ENCODE results near the gene RABGAP1.
"Not testable (repeated sequence)": the region's sequence is repeated elsewhere in the genome, so short reads cannot be mapped to it uniquely, and the experiment has no call there.

RABGAP1 gene

DNA sequence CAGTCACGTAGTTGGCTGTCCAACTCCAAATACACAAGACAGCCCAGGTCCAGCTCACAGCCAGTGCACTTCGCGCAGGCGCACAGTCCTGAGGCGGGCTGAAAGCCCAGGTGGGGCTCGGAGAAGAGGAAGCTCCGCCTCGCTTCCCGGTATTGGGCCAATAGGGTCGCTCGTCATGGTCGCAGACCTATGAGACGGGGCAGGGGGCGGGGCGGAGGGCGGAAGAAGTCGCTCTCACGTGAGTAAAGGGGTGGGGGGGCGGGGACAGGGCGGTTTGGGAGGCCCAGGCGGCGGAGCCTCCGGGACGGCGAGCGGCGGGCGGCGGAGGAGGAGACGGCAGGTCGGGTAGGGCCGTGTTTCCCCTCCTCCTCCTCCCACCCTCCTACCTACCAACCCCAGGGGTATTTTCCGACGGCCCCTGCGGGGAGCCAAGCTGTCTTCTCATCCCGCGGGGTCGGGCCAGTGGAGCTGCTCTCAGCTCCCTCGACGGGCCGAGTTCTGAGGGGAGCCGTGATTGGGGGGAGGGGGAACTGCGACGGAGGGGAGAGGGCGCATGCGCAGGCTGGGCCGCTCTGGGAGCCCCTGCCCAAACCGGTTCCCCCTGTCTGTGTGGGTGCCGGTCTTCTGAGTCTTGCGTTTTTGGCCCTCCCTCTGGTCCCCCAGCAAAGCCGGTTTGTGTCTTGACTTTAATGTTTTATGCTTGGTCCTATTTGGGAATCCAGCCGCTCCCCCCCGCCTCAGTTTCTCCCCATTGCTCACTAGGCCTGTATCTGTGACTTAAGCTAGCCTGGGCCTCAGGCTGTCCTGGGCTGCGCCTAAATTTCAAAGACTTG is at the start of gene RABGAP1:
Gene RABGAP1, plus strand, starts transcription at position 272 of the 833 bp plus-strand sequence. CDS start 16,040 bp downstream, outside the sequence.
- DNase-seq = peak; percentile 97

DNA sequence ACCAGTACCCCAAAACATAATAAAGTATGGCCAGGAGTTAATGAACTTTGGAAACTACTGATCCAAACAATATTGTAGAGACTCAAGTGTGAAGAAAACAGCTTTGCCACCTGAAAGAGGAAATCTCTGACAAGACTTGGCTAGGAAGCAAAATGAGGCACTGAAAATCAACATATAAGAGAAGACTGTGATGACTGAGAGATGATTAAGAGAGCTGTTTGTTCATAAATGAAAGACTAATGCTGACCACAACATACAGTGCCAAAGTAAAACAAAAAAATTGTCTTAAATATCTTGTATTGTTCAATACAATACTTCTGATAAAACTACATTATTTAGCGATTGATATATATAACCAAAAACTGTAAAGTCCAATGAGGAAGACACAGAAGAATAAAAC is 42.9 kb upstream of the RABGAP1 start:
- no peak for DNase-seq

DNA sequence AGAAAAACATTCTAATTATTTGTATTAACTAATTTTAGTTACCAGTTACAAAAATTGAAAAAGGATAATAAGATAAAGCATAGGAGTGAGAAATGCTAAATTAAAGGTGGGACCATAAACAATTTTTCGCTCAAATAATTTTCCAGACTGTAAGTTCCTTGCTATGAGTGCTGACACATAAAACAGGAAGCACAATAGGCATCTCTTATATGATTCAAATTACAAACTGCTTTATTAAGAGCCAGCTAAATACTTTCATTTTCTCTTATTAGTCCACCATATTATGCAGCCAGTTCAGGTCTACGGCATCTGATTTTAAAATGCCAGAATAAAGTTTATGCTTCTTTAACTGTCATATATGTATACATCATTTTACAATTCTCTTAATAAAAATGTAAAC is 40.0 kb upstream of the RABGAP1 start:
- no peak for DNase-seq

DNA sequence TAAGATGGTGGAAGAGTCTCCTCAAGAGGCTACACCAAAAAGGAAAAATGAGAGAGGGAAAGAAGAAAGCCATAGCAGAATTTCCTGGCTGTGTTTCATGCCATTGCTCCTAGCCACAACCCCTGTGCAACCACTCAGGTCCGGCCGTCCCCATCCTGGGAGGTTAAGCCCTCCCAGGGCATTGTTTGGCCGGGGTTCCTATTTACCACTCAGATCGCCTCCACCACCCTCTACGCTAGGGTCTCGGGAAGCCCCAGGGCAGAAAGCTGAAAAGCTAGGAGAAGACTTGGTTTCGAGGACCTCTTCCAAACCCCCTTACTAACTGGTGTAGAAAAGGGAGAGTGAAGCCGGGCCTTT is 36.4 kb upstream of the RABGAP1 start:
- peak; percentile 5 for DNase-seq

DNA sequence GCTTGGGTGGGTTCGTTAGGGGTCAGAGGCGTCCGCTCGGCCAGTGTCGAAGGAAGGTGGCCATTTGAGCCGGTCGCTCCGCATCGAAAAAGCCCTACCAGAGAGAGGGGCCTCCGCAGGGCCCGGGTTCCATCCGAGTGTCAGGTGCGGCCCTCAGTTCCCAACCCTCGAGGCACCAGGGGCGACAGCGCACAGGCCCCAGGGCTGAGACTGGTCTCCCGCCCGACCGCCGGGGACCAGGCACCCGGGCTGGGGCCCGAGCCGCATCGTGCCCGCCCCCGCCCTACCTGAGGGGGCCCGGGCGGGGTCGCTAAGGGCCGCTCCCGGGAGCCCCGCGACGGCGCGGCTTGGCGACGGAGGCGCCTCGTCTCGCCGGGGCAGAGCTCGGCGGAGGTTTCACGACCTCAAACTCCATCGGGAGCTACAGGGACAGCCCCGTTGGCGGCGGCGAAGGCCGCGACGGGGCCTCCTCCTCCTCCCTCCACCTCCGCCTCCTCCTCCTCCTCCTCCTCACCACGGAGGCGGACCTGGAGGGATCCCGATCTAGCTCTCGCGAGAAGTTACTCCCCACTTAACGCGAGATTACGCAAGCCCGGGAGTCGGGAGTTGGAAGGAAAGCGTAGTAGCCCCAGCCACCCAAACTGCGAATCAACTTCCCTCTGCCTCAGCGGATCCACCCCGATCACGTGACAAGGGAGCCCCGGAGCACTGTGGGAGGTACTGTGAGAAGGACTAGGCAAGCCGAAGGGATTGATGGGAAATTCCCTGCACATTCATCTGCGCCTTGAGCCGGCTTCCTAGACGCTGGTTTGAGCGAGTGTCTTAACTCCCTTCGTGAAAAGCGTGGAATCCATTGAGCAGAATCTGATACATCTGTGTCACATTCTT is 35.8 kb upstream of the RABGAP1 start, which contains the start of gene RC3H2:
Gene RC3H2, minus strand, starts transcription at position 537 of the 888 bp plus-strand sequence. CDS start 7,850 bp downstream, outside the sequence.
- DNase-seq = peak; percentile 99

DNA sequence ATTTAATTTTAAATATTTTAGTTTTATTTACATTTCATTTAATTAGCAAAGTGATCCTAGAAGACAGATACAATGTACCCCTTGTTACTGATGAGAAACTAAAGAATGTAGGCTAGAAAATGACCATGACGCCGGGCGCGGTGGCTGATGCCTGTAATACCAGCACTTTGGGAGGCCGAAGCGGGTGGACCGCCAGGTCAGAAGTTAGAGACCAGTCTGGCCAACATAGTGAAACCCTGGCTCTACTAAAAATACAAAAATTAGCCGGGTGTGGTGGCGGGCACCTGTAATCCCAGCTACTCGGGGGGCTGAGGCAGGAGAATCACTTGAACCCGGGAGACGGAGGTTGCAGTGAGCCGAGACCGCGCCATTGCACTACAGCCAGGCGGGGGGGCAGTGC is 34.7 kb upstream of the RABGAP1 start:
- not testable (repeated sequence) for DNase-seq

DNA sequence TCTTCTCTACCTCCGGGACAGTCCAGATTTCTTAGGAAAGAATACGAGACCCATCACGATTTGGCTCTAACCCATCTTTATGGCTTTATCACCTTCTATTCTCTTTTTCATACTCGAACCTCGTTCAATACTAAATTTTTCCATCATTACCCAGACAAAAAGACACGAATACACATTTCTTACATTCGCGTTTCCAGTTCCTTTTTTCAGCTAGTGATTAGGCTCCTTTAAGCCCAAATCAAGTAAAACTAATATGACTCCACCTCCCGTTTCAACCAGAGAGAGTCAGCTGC is 28.2 kb upstream of the RABGAP1 start:
- no peak for DNase-seq

DNA sequence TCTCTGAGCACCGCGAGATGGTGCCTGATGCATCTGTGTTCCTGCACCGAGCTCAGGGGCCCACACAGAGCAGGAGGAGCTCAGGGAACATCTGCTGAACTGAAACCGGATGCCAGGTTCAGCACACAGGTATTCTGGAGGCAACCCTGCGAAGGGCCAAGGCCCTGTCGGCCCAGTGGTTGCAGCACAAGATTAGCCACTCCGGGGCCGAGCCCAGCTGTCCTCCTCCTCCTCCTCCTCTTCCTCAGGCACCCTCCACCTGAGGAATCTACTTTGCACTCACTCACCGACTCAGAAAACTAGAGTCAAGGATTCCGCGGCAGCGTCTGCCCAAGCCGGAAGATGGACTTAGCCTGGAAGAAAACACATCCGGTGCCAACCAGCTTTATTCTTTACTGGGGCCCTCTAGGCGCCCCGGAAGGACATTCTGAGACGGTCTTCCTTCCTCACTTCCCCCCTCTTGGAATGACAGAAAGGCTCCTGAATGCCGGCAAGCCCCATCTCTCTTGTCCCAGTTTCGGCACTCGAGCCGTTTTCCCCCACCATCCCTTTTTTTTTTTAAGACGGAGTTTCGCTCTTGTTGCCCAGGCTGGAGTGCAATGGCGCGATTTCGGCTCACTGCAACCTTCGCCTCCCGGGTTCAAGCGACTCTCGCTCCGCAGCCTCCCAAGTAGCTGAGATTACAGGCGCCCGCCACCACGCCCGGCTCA is 27.7 kb upstream of the RABGAP1 start, which contains the start of gene ZBTB6:
Gene ZBTB6, minus strand, starts transcription at position 360 of the 710 bp plus-strand sequence. CDS start 1,251 bp downstream, outside the sequence.
- DNase-seq = peak; percentile 81

DNA sequence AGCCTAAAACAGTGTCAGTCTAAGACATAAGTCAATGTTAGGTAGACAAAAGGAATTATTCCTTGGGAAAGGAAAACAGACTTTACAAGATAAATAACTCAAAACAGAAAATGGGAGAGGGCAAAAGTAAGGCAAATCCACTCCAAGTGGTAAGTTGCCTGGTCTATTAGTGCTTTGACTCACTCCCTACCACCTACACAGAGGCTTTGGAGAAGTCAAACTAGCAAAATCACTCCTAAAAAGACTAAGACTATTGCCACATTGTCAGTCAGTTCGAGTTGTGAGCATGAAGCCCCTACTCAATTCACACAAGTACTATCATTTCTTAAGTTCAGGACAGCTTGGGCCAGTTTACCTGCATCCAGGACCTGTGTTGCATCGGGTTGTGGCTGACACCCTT is 22.5 kb upstream of the RABGAP1 start:
- no peak for DNase-seq

DNA sequence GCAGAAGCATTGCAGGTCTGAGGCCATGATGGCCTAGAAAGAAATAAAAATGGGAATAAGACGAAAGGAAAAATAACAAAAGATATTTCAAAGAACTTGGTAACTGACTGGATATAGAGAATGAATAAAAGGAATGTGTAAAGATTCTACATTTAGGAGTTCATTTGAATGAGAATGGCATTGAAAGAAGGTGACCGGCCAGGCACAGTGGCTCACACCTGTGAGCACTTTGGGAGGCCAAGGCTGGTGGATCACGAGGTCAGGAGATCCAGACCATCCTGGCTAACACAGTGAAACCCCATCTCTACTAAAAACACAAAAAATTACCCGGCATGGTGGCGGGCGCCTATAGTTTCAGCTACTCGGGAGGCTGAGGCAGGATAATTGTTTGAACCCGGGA is 18.1 kb upstream of the RABGAP1 start:
- no peak for DNase-seq

DNA sequence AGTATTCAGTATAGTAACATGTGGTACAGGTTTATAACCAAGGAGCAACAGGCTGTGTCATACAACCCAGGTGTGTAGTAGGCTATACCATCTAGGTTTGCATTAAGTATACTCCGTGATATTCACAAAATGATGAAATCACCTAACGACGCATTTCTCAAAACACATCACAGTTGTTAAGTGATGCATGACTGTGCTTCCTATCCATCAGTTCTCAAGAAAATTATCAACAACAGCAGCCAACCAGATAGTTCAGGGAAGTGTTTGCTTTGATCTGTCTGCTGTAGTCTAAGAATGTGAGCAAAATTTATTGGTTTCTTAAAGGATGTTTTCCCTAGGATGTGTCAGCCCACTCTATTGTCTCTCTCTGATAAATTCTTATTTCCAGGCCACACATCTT is 16.9 kb upstream of the RABGAP1 start:
- DNase-seq = no peak

DNA sequence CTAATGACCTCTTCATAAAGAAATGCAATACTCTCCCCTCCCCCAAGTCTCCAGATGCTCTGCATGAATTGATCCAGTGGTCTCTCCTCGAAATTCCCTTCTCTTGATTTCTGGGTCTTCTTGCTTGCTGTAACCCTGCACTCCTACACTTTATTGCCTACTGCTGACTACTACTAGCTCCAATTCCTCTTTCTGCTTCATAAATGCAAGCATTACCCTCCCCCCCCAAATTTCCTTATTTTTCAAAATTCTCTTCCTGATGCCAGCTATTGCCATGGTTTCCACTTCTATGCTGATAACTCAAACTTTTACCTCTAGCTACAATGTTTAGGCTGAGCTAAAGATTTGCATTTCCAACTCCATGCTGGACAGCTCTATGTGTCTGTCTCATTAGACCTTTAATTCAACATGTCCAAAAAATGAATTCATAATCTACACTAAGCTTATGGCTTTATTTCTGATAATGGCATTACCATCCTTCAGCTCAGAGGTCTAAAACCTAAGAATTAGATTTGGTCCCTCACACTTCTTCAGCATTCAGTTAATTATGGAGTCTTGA is 10.9 kb upstream of the RABGAP1 start:
- no peak for DNase-seq

DNA sequence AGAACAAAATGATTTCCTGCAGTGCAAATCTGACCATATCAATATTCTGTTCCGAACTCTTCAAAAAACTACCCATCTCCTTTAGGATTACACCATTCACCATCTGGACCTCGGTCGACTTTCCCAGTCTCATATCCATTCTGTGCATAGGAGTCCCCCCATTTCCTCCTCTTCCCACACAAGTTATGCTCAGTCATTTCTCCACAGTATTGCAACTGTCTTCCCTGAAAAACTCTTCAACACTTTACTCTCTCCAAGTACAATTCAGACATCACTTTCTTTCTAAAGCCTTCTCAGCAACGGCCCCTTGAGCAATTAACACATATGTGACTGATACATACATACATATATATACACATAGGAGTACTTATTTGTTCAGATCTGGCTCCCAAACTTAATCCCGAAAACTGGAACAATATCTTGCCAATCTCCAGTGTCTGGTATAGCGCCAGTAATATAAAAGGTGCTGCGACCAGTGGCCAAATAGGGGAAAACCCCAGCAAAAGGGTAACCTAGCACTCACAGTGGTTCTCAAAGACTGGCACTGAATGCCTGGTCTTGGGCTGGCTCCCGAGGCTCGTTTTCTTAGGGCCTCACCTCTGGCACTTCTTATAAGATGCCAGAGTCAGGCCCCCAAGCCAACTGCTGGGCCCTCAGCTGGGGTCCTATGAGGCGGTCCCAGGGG is 10.1 kb upstream of the RABGAP1 start:
- peak; percentile 33 for DNase-seq

DNA sequence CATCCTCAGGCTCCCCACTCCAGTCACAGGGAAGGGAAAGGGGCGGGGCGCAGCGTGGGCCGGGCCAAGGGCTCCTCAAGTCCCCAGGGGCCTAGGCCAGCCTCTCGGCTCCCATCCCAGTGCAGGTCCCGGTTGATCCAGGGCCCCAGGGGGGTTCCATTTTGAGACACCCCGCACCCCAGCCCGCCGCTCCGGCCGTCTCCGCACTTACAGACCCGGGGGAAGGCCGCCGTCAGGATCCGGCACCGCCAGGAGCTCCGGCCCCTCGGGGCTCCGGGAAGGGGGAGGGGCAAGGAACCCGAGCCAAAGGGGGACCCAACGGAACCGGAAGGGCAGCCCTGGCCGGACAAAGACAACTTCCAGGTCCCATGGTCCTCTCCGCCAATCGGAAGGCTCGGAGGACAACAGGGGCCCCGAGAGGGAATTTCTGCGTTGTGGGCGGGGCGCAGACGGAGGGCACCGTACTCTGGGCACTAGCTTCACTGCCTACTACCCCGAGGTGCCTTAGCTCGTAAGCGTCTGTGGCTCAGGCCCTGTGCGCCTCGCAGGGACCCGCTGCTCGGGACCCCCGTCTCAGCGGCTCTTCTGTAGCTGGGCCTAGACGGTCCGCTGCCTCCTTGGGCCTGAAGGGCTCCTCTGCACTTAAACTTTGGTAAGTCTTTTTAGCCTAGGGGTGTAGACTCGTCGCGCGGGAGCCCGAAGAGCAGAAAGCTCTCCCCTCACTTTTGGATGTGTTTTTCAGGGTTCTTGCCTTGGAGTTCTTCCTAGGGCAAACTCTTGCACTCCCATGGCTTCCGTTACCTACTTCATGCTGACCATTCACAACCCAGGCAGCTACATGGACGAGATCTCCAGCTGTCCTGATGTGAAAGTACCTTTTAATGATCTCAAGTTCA is 9.3 kb upstream of the RABGAP1 start, which contains the start of gene ZBTB26:
Gene ZBTB26, minus strand, starts transcription at position 287 of the 896 bp plus-strand sequence. CDS start 11,578 bp downstream, outside the sequence.
- DNase-seq = peak; percentile 90

DNA sequence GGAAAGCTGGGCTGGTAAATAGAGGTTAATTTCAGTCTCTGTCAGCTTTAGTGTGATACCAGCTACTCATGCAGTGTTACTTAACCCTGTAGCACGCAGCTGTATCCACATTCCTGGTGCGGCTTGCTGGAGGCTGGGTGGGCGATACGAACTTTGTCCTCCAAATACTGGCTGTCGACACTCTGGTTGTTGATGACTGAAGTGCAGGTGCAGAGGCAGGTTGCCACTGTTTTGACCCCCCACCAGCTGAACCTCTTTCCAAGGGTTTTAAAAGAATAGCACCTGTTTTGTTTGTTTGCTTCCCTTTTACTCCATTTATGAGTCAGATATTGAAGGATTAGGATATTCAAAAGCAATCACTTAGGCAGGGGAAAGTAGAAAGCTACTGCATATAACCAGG is 4.4 kb upstream of the RABGAP1 start:
- DNase-seq = no peak

DNA sequence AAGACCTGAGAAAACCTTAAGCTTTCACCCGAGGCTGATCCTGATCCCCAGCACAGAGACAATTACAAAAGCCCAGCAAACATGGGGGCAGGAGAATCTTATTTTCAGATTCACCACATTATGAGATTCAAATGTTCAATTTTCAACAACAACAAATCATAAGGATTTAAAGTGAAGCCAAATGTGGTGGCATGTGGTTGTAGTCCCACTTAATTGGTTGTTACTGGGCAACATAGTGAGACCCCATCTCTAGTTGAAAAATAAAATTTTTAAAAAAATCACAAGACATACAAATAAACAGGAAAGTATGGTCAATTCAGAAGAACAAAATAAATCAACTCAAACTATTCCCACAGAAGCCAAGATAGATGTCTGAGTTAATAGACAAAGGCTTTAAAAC is 3.9 kb upstream of the RABGAP1 start:
- DNase-seq = no peak

DNA sequence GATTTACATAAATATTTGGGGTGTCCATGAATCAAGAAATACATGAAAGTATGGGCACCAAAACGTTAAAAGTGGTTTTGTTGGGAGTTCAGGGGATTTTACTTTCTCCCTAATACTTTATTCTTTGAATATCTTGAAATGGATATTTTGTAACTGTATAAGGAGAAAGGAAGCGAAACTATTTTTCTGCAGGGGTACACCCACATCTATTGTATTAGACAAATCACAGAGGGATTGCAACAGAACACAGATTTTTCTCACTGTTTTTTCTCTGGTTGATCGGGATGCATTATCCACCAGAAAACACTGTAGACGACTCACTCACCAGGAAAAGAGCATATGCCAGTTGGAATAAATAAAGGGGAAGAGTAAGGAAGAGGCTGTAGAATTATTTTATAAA is 1.2 kb upstream of the RABGAP1 start:
- DNase-seq = no peak

DNA sequence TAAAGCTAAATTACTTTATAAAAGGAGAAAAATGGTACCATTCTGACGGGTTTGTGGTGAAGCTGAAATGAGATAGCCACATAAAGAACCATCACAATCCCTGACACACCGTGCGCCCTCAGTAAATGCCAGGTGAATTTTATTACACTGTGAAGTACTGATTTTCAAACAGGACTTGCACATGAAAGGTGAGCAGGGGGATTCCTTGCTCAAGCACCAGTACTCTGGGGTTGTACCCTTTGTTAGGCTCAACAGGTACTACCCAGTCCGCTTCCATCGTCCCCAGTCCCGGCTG is 419 bp upstream of the RABGAP1 start:
- no peak for DNase-seq

DNA sequence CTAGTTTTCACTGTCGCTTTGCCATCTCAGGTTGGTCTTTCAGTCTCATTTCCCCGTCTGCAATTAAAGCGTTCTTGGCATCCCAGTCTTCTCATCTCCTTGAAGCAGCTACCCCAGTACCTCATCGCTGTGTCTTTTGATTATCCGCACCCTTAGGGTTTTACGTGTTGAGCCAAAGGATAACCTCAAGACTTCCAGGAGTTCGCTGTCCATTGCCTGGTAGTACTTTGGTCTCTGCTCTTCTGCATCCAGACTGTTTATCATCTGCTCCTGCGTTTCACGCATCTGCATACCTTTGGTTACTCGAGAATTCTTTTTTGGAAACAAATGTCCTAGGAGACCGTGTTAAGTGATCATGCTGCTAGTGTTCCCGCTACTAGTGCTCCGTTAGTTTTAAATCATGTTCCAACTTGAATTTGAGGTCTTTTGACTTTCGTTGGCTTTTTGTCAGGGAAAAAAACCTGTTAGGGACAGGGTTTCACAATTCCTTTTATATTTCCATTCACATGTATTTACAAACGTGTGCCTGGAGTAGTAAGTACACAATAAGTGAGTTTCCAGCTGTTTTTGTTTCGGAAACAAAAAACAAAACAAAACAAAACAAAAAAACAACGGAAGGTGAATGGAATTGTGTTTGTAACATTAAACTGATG is 888 bp downstream of the RABGAP1 start:
- DNase-seq = no peak

DNA sequence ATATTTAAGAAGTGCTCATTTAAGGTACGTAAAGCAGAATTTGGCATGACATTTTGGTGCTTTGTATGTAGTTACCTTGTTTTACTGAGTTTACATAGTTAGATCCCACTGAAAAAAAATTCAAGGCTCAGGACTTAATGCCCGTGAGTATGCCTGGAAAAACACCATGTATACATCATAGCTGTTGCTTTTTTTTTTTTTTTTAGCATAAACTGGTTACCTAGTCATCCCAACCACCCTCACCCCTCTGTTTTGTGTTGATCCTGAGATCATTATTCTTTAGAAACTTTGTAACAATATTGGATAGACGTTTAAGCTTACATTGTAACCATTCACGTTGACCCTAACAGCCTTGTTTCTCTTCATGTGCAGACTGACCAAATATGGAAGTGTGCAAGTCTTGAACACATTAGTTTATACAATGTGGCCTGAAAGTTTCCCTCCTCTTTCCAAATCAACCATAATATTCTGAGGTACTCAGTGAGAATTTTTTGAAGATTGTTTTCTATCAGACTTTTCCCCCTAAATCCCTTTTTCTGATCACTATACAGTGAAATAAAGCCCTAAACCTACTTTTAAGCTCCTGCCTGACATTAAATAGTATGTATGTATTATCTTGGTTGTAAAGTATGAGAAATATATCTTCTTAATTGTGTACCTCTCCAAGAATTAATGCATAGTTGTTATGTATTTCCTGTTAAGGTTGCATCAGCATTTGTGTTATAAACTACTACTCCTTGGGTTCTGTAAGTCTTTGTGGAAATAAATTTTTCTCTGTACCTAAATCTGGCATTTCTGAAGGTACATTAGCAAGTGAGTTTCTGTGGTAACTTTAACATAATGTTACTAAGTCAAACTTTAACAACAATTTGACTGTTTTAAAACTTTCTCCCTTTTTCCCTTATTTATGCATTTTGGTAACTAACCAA is 4.4 kb downstream of the RABGAP1 start:
- DNase-seq = no peak

Measured in NCI-H2171 (cell line).